ENCODE data around the gene ANKRD13D.

Gene ANKRD13D

DNA sequence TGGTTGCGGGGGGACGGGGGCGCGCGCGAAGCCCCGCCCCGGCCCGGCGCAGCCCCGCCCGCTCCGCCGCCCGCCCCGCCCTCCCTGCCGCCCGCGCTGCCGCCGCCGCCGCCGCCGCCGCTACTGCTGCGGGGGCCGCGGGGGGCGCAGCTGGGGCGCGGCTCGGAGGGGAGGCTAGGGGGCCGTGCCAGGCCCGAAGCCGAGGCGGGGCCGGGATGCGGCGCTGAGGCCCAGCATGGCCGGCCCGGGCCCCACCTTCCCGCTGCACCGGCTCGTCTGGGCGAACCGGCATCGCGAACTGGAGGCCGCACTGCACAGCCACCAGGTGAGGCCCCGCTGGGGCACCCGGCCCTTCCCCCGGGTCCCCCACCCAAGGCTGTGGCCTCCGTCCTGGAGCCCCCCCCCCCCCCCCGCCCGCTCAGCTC, at the start of gene ANKRD13D:
Gene ANKRD13D, plus strand, starts transcription at position 78 of the 425 bp plus-strand sequence. Its CDS starts 158 bp downstream, at position 236.
- no peak for DNase-seq

GRCh38 chr11:67239783-67240575, 49.1 kb upstream of the ANKRD13D start:
- peak; percentile 97 for DNase-seq

GRCh38 chr11:67240576-67241389, 48.3 kb upstream of the ANKRD13D start:
- peak; percentile 89 for DNase-seq

GRCh38 chr11:67242548-67242947, 46.6 kb upstream of the ANKRD13D start:
- no peak for DNase-seq

DNA sequence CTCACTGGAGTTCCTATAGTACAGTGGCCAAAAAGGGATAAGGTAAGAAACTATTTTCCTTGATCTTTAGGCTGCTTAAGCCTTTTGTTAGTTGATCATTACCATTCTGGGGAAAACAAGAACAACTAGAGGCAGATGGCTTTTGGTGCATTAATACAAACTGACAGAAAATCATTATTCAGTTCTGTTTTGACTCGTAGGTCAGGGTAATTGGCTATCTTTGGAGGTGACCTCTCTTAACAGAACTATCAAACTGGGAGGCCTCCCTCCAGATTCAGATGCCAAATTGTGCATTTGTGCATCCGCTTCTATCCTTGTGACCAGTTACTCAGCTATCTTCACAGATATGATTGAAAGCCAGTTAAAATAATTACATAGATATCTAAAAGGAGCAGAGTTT, 46.1 kb upstream of the ANKRD13D start:
- no peak for DNase-seq

DNA sequence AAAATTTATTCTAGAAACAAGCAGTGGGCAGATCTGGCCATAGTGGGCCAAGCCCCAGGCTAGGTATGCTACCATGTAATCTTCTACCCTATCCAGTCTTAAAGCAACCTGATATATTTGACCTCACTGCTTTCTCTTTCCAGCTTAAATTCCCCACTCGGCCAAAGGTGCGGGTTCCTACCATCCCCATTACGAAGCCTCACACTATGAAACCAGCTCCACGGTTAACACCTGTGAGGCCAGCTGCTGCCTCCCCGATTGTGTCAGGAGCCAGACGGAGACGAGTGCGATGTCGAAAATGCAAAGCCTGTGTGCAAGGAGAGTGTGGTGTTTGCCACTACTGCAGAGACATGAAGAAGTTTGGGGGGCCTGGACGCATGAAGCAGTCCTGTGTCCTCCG, 44.1 kb upstream of the ANKRD13D start:
- no peak for DNase-seq

DNA sequence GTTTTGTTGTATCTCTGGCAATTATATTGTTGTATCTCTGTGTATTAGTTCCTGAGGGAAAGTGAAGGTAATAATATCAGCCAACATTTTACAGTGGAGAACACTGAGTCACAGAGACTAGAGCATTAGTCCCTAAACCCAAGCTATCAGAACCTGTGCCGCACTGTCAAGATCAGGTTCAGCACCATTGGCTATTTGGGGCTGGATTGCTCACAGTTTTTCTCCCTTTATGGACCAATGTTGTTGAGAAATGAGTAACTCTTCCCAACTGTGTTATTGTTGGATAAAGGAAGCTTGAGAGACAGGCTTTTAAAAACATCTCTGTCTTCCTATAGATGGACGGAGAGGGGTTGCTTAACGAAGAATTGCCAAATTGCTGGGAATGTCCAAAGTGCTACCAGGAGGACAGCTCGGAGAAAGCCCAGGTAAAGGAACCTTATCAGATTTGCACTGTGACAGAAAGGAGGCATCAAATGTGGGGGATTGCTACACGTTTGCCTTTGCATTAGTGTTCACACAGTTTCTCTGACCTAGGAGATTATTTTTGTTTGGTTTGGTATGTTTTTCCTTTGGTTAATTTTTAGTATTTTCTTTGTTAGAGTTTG, 41.1 kb upstream of the ANKRD13D start:
- no peak for DNase-seq

DNA sequence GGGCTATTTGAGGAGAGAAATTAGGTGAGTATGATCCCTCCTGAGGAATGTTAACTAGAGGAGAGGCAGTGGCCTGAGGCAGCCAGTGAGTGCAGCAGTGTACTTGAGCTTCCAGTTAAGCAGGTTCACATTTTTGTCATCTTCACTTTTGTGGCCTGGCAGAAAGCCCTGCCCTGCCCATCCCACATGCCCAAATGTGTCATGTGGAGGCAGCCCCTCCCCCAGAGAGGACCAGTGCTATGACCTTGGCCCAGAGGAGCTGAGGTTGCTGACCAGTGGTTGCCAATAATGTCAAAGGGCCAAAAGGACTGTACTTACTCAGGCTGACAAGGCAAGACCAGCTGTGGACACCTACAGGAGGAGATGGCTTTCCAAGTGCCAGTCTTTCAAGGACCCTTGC, 40.5 kb upstream of the ANKRD13D start:
- DNase-seq, result no peak

- no peak for DNase-seq
These were observed 38.8 kb upstream of the ANKRD13D start for GRCh38 chr11:67250059-67251043.

- no peak for DNase-seq
These were observed 37.3 kb upstream of the ANKRD13D start for GRCh38 chr11:67251841-67252240.

DNA sequence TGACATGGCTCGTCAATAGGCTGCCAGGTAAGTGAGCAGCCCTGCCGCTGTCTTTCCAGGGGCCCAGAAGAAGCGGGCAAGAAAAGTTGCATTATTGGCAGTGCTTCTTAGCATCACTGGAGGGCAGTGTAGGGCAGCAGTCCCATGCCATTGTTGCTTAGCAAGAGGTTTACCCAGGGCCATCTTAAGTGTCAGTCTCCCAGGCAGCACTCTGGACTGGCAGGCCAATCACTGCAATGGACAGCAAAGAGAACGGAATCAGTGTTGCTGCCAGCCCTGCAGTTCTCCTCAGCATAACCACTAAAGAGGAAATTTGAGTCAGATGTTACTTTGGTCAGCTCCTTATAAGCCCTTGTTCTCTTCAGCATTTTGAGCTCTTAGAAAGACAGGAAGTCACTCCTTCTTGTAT, 36.3 kb upstream of the ANKRD13D start:
- peak; percentile 77 for DNase-seq

DNA sequence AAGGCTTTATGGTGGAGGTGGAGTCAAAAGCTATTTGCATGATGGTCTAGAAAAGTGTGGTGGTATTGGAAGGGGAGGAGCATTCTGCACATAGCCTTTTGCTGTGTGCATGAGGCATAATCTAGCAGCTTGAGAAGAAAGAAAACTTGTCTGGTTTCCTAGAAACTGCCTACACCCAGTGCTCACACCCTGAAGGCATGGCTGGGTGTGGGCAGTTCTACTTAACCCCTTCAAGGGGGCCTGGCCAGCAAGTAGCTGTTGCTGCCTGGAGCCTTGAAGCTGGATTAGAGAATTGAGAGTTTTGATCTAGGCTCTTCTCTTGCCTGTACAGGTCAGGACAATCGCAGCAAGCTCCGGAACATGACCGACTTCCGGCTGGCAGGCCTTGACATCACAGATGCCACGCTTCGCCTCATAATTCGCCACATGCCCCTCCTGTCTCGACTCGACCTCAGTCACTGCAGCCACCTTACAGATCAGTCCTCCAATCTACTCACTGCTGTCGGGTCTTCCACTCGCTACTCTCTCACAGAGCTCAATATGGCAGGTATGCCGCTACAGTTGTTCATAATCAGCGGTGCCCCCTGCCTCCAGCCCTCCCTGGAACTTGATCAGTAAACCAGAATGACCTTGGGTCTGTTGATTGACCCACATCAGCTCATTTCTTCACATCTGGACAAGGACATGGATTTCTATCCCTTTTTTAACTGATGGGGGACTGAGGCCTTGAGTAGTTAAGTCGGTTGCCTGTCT, 35.1 kb upstream of the ANKRD13D start:
- no peak for DNase-seq

- DNase-seq, result no peak
These were observed 34.3 kb upstream of the ANKRD13D start for GRCh38 chr11:67254798-67255197.

GRCh38 chr11:67255353-67255752, 33.8 kb upstream of the ANKRD13D start:
- DNase-seq, result no peak

DNA sequence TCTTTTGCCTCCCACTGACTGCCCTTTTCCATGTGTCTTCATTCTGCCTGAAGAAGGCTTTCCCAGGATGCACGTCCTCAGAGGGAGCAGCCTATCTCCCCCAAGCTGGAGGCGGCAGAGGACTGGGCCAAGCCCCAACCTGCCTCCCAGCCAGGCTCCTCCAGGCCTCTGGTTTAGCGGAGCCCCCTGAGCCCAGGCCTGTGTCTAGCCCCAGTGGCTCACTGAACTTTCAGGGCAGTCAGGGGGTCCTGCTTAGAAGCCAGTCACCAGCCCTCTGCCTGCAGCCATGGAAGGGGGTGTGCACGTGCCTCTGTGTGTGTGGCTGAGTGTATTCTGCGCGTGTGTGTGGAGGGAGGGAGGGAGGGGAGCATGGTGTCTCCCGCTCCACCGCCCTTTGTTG, 33.2 kb upstream of the ANKRD13D start:
- no peak for DNase-seq

GRCh38 chr11:67256477-67257135, 32.5 kb upstream of the ANKRD13D start:
- DNase-seq, result no peak

- DNase-seq, result no peak
These were observed 28.7 kb upstream of the ANKRD13D start for GRCh38 chr11:67260406-67260805.

GRCh38 chr11:67260885-67261639, 28.0 kb upstream of the ANKRD13D start:
- DNase-seq, result peak; percentile 59

GRCh38 chr11:67261640-67261945, 27.5 kb upstream of the ANKRD13D start:
- no peak for DNase-seq

- DNase-seq, result no peak
These were observed 27.0 kb upstream of the ANKRD13D start for GRCh38 chr11:67261946-67262681.
